Testis (tissue), 2 donors: ENCODE results near the gene LRP1B.
A peak's percentile ranks its signal among the peaks of the same experiment; 100 is the strongest.

Source experiments
- CTCF ChIP-seq, 3 experiments: fragments of 450-650 bp in 2 of 3; fragments of 200-600 bp in 1 of 3; sonication (generic) in 1 of 3; IDR thresholded peaks; one replicate each; pipeline ENCODE4 v1.5.1; 2016 to 2019; ENCODE audit warnings: antibody characterized with exemption in 3 of 3, mild to moderate bottlenecking in 2 of 3, moderate library complexity in 1 of 3
- POLR2A ChIP-seq: fragments of 450-650 bp; IDR thresholded peaks from one replicate; pipeline ENCODE4 v1.6.1; 2017; ENCODE audit warnings: antibody characterized with exemption, mild to moderate bottlenecking, moderate library complexity

- TF ChIP-seq CTCF (IDR thresholded peaks at IDR 0.05) = peak in 1 of 3 experiments; percentile 17
- no peak for TF ChIP-seq POLR2A
Measured at GRCh38 chr2:141911485-141912066, 219.2 kb downstream of the LRP1B start.
